Activated effector memory CD4-positive, alpha-beta T cell treated with anti-CD3 and anti-CD28 coated beads, Interleukin-2, amount 50 U/mL, for 16 hours (primary cell): Measurements from ENCODE around the gene FXYD5.

Experiments used
- DNase-seq: peaks from one replicate; pipeline ENCODE4 v3.0.0-alpha.2; 2020

The FXYD5 gene

GRCh38 chr19:35160629-35161433 is 6.3 kb downstream of the FXYD5 start:
- no peak for DNase-seq

- no peak for DNase-seq
Observed at GRCh38 chr19:35161434-35161743, 6.9 kb downstream of the FXYD5 start.

- peak; percentile 28 for DNase-seq
Observed at GRCh38 chr19:35162471-35163326, 8.2 kb downstream of the FXYD5 start.

DNA sequence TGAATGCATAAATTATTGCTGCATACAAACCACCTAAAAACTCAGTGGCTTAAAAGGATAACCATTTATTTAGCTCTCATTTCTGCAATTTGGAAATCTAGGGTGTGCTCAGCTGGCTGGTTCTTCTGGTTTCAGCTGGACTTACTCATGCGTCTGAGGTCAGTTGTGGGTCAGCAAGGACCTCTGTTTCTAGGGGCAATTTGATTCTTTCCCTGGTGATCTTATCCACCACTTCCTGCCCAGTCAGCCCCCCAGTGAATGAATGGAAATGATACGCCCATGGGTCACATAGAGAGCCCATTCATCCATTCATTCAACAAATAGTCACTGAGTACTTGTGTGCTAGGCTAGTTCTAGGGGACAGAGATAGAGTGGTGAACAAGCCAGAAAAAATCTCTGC is 9.9 kb downstream of the FXYD5 start:
- no peak for DNase-seq

DNA sequence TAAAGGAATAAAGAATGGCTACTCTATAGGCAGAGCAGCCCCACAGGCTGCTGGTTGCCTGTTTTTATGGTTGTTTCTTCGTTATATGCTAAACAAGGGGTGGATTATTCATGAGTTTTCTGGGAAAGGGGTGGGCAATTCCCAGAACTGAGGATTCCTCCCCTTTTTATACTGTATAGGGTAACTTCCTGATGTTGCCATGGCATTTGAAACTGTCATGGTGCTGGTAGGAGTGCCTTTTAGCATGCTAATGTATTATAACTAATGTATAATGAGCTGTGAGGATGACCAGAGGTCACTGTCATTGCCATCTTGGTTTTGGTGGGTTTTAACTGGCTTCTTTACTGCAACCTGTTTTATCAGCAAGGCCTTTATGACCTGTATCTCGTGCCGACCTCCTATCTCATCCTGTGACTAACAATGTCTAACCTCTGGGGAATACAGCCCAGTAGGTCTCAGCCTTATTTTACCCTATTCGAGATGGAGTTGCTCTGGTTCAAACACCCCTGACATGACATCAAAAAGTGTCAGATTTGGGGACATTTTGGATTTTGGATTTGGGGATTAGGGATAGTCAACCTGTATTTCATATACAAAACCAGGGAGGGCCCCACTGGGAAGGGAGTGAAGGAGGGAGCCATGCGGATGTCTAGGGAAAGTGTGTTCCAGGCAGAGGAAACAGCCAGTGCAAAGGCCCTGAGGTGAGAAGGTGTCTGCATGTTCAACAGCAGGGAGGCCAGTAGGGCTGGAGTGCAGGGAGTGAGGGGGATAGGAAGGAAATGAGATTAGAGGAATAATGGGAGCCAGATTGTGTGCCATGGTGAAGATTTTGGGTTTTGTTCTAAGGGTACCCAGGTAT is 10.9 kb downstream of the FXYD5 start:
- DNase-seq, result peak; percentile 22

GRCh38 chr19:35166100-35167063 is 11.8 kb downstream of the FXYD5 start:
- DNase-seq, result peak; percentile 45

DNA sequence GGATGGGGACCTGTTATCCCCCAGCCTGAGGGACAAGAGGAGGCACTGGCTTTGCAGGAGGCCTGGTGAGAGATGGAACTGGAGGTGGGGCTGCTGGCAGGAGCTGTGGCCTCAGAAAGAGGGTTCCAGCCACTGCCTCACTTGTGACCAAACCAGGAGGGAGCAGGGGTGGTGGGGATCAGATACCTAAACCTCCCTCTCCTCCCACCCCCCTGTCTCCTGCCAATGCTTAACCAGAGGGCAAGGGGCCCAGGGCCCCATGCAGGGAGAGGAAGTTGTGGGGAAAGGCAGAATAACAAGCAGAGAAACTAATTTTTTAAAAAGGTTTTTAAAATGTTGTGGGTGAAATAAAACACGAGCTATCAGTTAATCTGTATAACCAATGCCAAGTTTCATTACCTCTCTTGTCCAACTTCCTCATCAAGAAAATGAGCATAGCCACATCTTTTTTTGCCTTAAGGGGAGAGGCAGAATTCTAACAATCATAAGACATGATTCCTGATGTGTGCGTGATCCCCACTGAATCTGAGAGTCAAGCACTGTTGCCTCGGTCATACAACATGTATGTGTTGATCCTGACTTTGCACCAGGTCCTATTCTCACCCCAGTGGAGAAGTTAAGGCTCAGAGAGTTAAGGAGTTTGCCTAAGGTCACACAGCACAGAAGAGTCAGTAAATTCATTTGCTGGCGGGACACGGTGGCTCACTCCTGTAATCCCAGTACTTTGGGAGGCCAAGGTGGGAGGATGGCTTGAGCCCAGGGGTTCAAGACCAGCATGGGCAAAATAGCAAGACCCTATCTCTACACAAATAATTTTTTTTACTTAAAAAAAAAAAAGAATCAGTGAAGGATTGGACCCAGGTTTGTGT is 12.9 kb downstream of the FXYD5 start:
- DNase-seq, result peak; percentile 62

- DNase-seq, result peak; percentile 31
Observed at GRCh38 chr19:35168196-35168595, 13.7 kb downstream of the FXYD5 start.

GRCh38 chr19:35169221-35169995 is 14.9 kb downstream of the FXYD5 start:
- peak; percentile 56 for DNase-seq

GRCh38 chr19:35170359-35171061 is 16.0 kb downstream of the FXYD5 start:
- peak; percentile 58 for DNase-seq

GRCh38 chr19:35171730-35172129 is 17.2 kb downstream of the FXYD5 start:
- DNase-seq, result peak; percentile 58

DNA sequence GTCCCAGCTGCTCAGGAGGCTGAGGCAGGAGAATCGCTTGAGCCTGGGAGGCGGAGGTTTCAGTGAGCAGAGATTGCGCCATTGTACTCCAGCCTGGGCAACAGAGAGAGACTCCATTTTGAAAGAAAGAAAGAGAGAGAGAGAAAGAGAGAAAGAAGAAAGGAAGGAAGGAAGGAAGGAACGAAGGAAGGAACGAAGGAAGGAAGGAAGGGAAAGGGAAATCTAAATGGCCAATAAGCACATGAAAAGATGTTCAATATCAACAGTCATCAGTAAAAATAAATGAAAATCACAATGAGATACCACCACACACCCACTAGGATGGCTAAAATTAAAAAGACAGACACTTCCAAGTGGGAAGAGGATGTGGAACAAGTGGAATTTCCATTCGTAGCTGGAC is 19.7 kb downstream of the FXYD5 start:
- no peak for DNase-seq

- DNase-seq, result no peak
Observed at GRCh38 chr19:35176181-35176570, 21.6 kb downstream of the FXYD5 start.

DNA sequence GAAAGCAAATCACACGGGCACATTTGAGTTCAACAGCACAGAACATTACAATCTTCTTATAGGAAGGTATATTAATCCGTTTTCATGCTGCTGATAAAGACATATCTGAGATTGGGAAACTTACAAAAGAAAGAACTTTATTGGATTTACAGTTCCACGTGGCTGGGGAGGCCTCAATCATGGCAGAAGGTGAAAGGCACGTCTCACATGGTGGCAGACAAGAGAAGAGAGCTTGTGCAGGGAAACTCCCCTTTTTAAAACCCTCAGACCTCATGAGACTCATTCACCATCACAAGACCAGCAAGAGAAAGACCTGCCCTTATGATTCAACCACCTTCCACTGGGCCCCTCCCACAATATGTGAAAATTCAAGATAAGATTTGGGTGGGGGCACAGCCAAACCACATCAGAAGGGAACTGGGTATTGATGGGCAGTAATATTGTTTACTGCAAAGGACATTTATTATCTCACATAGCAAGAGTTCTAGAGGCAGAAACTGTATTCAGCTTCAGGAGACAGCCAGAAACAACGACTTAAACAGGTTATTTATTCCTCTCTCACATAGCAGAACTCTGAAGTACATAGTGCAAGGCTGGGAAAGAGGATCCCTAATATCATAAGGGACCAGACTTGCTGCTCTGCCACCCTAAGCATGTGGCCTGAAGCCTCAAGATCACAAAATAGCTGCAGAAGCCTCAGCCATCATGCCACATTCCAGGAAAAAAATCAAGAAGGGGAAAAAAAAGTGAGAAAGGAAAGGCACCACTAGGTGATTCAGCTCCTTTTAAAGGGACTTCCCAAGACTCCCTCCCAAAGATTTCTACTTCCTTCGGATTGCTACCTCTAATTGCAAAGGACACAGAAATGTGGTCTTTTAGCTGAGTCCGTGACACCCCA is 23.1 kb downstream of the FXYD5 start:
- peak; percentile 34 for DNase-seq

DNA sequence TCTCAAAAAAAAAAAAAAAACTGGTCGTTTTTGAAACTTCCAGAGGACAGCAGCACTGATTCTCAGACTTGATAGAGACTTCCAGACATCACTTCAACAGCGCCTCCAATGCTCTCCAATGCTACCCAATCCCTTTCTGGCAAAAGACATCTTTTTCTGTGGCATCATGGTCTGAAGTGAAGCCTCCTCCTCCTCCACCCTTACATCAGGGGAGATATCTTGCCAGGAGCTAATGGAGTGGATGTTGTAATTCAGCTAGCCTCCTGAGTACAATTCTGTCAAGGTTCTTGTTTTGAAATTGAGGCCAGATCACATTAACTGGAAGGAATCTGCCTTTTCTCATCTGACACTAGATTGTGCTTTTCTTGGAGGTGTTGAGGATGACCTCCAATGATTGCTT is 24.2 kb downstream of the FXYD5 start:
- no peak for DNase-seq

- DNase-seq, result no peak
Observed at GRCh38 chr19:35179830-35180229, 25.3 kb downstream of the FXYD5 start.

GRCh38 chr19:35181387-35181786 is 26.9 kb downstream of the FXYD5 start:
- DNase-seq, result no peak

DNA sequence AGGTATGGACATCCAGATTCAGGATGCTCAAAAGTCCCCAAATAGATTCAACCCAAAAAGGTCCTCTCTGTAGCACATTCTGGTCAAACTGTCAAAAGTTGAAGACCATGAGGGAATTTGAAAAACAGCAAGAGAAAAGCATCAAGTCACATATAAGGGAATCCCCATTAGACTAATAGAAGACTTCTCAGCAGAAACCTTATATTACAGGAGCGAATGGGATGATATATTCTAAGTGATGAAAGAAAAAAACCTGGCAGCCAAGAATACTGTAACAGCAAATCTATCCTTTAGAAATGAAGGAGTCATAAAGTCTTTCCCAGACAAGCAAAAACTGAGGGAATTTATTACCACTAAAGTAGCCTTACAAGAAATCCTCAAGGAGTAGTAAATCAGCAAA is 29.7 kb downstream of the FXYD5 start:
- DNase-seq, result no peak
